Activated T-helper 17 cell treated with anti-CD3 and anti-CD28 coated beads, Interleukin-2, amount 50 U/mL, for 72 hours (primary cell): ENCODE results near the gene IL1RL1. TPM values are rescaled to one million over a fixed set of nuclear protein-coding genes. Genes with fewer than 3 reads are reported as not detected.

Experiments used
- ATAC-seq: fragments of 150-1000 bp; cut with Tn5 transposase; replicated peaks from 2 replicates; pipeline ENCODE4 v1.10.0; 2021; ENCODE audit warnings: mild to moderate bottlenecking, moderate library complexity
- H3K27ac Mint-ChIP-seq: one replicate; pipeline ENCODE4 v1.8.0; 2022; ENCODE audit warnings: mixed read lengths
- H3K27me3 Mint-ChIP-seq: one replicate; pipeline ENCODE4 v1.8.0; 2022; ENCODE audit warnings: mixed read lengths
- H3K36me3 Mint-ChIP-seq: one replicate; pipeline ENCODE4 v1.8.0; 2022; ENCODE audit warnings: low read depth, mild to moderate bottlenecking, mixed read lengths
- H3K4me1 Mint-ChIP-seq: one replicate; pipeline ENCODE4 v1.8.0; 2022; ENCODE audit warnings: mixed read lengths
- H3K4me3 Mint-ChIP-seq: one replicate; pipeline ENCODE4 v1.8.0; 2022; ENCODE audit warnings: mild to moderate bottlenecking, mixed read lengths
- H3K9me3 Mint-ChIP-seq: one replicate; pipeline ENCODE4 v1.8.0; 2022; ENCODE audit warnings: mixed read lengths
- total RNA-seq, 2 donors: library from RNA; stranded (reverse); gene quantifications; one replicate each; pipeline ENCODE4 v1.2.3, GENCODE V29; 2022

The IL1RL1 gene
- total RNA-seq, 2 donors from 2014 or later, result 0.24 to 0.79 TPM

DNA sequence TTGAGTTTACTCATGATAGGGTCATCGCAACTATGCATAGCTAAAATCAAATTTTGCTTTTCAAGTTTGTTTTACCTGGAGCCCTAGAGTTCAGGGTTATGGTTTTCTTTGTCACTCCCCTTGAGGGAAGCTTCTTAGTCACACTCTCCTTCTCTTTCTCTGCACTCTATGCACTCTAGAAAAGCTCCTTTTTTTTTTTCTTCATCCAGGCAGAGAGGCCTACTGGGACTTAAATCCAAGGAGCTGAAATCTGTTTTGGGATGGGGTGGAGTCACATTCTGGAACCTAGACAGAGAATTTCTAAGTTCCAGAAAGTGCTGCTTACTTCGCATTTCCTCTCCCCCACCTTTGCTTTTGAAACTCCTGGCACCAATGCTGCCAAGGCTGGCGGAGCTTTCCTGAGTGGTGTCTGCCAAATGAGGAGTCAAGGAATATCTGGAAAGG, 25.2 kb downstream of the IL1RL1 start:
- peak; percentile 69 for ATAC-seq
- H3K4me3 Mint-ChIP-seq, result no peak overlapping the region
- no peaks in the 10 kb centered on the region for H3K27me3 Mint-ChIP-seq
- no peaks in the 10 kb centered on the region for H3K36me3 Mint-ChIP-seq
- no peak overlapping the region for H3K27ac Mint-ChIP-seq
- H3K4me1 Mint-ChIP-seq, result no peaks in the 10 kb centered on the region
- H3K9me3 Mint-ChIP-seq, result no peaks in the 10 kb centered on the region

DNA sequence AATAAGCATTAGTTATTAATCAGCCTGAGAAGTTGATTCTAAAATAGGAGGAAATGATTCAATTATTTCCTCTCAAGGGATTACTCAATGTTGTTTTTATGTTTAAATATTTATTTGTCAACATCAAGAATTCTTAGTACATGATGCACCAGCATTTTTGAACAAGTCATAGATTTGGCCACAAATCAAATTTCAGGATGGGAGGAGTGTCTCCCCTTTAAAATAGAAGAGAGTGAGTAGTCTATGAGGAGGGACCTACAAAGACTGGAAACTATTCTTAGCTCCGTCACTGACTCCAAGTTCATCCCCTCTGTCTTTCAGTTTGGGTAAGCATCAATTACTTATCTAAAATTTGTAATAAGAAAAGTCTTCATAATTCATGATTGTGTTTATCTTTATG, 25.6 kb downstream of the IL1RL1 start:
- Mint-ChIP-seq H3K27ac (no peak overlapping the region), H3K4me3 (no peak overlapping the region), H3K9me3 (no peaks in the 10 kb centered on the region), H3K27me3 (no peaks in the 10 kb centered on the region), H3K36me3 (no peaks in the 10 kb centered on the region), H3K4me1 (no peaks in the 10 kb centered on the region)
- ATAC-seq, result peak; percentile 40

DNA sequence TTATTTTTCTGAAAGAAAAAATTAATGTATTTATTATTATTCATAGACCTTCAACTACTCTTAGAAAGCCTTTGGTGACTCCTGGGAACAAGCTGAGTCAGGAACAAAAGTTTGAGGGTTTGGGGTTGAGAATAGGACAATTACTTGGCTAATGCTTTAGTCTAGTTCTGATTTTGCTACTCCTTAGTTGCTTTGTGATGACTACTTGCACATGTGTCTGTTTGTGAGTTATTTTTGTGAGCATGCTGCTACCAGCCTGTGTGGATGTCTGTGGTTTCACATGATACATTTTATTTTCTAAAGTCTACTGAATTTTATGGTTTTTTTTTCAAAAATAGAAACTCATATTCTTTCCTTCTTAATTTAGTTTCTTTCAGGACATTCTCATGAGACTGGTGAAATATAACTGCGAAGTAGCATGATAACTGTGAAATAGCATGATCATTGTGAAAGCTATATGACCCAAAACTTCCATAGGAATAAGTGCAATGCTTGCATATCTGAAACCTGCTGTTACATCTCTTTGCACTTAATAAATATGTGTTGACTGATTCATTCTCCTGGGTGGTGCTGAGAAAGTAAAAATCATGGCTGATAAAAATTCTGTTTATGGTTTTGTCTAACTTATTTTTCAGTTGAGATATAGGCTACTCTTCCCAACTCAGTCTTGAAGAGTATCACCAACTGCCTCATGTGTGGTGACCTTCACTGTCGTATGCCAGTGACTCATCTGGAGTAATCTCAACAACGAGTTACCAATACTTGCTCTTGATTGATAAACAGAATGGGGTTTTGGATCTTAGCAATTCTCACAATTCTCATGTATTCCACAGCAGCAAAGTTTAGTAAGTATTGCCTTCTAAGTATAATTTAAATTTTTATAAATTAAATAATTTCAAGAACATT, 26.4 kb downstream of the IL1RL1 start:
- Mint-ChIP-seq H3K4me3 (no peak overlapping the region), H3K36me3 (no peaks in the 10 kb centered on the region)
- peak; percentile 84 for ATAC-seq

DNA sequence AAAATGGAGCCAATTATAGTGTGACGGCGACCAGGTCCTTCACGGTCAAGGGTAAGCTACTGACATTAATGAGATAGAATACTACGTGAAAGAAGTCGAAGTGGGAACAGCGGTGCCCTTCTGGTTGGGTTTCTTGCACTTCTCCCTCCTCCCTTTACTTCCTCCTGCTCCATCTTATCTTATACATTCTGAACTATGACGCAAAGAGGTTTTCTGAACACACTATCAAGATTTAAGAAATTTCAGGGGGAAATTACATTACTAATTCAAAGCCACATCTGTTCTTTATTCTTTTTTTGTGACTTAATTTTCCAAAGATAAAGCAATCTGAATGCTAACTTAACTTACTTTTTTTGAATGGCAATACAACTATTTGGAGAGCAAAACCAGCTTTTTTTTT, 29.4 kb downstream of the IL1RL1 start:
- no peaks in the 10 kb centered on the region for H3K9me3 Mint-ChIP-seq
- no peaks in the 10 kb centered on the region for H3K36me3 Mint-ChIP-seq
- no peak overlapping the region for H3K4me3 Mint-ChIP-seq
- no peak overlapping the region for H3K27ac Mint-ChIP-seq
- ATAC-seq, result no peak
- H3K4me1 Mint-ChIP-seq, result no peaks in the 10 kb centered on the region
- H3K27me3 Mint-ChIP-seq, result no peaks in the 10 kb centered on the region

More for the DNA sequence above, 26.4 kb downstream of the IL1RL1 start:
- Mint-ChIP-seq H3K9me3 (no peaks in the 10 kb centered on the region), H3K27ac (no peak overlapping the region), H3K4me1 (no peaks in the 10 kb centered on the region), H3K27me3 (no peaks in the 10 kb centered on the region)

DNA sequence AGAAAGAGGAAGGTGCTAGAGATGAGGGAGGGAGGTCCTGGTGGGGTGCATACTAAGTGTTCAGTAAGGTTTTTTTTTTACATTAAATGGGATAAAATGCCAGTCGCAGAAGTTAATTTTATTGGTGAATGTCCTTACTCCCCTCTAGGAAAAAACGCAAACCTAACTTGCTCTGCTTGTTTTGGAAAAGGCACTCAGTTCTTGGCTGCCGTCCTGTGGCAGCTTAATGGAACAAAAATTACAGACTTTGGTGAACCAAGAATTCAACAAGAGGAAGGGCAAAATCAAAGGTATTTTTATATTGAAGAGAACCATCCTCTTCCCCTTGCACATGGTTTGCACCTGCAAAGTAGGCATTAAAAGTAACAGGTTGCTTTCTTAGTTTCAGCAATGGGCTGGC, 31.5 kb downstream of the IL1RL1 start:
- H3K4me1 Mint-ChIP-seq, result no peaks in the 10 kb centered on the region
- H3K4me3 Mint-ChIP-seq, result no peak overlapping the region
- no peak for ATAC-seq
- H3K9me3 Mint-ChIP-seq, result no peaks in the 10 kb centered on the region
- no peak overlapping the region for H3K27ac Mint-ChIP-seq
- H3K36me3 Mint-ChIP-seq, result no peaks in the 10 kb centered on the region
- H3K27me3 Mint-ChIP-seq, result no peaks in the 10 kb centered on the region

DNA sequence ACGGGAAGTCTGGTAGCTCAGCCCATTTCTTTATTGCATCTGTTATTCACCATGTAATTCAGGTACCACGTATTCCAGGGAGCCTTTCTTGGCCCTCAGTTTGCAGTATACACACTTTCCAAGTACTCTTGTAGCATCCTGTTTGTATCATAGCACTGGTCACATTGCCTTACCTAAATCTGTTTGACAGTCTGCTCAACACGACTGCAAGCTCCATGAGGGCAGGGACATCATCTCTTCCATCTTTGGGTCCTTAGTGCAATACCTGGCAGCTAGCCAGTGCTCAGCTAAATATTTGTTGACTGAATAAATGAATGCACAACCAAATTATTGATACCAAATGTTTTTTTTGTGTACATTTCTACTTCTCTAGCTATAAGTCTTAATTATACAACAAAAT, 33.0 kb downstream of the IL1RL1 start:
- Mint-ChIP-seq H3K36me3 (no peaks in the 10 kb centered on the region), H3K27me3 (no peaks in the 10 kb centered on the region), H3K4me1 (no peaks in the 10 kb centered on the region), H3K27ac (no peak overlapping the region), H3K4me3 (no peak overlapping the region), H3K9me3 (no peaks in the 10 kb centered on the region)
- no peak for ATAC-seq

DNA sequence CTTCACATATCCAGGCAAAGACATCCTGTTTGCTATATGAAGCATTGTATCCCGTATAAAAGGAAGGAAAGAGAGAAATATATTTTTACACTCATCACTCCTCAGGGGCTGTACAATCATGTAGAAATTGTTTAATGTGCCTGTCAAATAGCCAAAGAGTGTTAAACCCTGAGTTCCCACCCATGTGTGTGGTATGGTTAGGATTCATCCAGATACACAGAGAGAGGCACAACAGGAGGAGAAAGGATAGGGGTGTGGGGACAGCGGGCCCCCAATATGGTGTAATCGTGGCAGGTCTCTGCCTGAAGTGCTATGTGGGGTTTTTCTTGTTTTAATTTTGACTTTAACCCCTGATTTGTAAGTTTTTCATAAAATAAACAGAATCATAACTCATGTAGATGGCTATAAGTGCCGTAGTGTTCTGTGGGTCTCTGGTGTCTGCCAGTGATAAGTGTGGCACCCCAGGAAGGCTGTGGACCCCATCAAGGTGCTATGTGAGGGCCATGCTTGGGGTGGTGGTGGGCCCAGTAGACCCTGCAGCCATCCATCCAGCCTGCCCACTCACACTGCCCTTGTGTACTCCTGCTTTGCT, 34.1 kb downstream of the IL1RL1 start:
- no peaks in the 10 kb centered on the region for H3K27me3 Mint-ChIP-seq
- H3K4me1 Mint-ChIP-seq, result no peaks in the 10 kb centered on the region
- no peak overlapping the region for H3K4me3 Mint-ChIP-seq
- no peak overlapping the region for H3K27ac Mint-ChIP-seq
- H3K36me3 Mint-ChIP-seq, result no peaks in the 10 kb centered on the region
- no peaks in the 10 kb centered on the region for H3K9me3 Mint-ChIP-seq
- no peak for ATAC-seq

DNA sequence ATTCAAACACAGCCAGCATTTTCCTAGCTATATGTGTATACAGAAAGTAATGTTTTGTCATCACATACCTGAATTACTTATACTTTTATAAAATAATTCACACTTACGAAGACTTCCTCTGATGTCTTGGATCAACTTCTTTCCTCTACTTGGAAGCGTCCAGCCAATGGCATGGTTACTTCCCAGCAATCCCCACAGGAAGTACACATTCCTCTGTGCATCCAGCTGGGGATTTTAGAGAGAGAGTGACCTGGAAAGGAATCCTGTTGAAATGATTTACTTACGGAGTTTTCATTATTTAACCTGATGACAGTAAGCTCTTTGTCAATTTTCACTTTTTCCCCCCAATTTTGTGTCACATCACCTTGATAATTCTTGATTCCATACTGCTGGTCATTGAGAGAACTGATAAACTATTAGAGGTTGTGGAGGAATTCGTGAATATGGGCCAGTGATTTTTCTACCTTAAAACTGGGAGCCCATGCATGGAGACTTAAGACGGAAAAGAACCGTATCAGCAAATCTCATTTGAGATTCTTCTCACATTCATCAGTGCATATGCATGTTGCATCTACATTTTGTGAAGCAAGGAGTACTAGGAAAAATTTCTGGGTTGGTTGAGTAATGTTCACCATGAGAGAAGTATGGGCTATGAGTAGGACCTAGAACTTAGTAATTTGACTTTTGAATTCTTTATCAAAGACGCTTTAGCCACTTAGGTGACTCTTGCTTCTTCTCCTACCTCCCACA, 35.2 kb downstream of the IL1RL1 start:
- no peak for ATAC-seq
- no peaks in the 10 kb centered on the region for H3K9me3 Mint-ChIP-seq
- no peaks in the 10 kb centered on the region for H3K4me1 Mint-ChIP-seq
- no peak overlapping the region for H3K27ac Mint-ChIP-seq
- H3K27me3 Mint-ChIP-seq, result no peaks in the 10 kb centered on the region
- no peaks in the 10 kb centered on the region for H3K36me3 Mint-ChIP-seq
- H3K4me3 Mint-ChIP-seq, result no peak overlapping the region

DNA sequence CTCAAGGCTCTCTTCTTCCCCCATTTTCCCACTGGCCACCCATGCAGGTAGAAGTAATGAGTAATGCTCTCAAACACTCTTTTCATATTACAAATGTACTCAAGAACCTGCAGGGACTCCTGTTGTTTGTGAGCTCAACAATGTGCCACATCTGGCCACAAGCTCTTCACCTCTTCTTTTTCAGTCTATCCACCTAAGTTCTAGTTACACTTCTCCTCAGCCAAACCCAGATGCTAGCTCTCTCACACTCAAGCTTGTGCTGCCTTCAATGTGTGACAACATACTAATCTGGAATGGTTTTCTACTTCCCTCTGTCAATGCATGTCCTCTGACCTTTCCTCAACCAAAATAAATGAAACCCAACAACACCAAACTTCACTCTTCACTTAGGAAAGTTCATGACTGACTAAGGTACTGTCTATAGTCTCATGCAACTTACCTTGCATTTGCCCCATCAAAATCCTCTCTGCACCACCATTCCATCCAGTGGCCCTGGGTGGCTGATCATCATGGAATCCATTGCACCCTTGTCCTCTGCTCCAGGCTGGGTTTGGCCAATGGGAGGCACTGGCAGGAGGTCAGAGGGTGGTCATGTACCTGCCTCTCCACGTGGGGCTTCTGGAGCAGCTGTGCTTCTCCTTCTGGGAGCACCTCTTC, 38.9 kb downstream of the IL1RL1 start:
- no peaks in the 10 kb centered on the region for H3K36me3 Mint-ChIP-seq
- H3K9me3 Mint-ChIP-seq, result no peaks in the 10 kb centered on the region
- H3K4me1 Mint-ChIP-seq, result no peaks in the 10 kb centered on the region
- no peak overlapping the region for H3K4me3 Mint-ChIP-seq
- no peaks in the 10 kb centered on the region for H3K27me3 Mint-ChIP-seq
- H3K27ac Mint-ChIP-seq, result no peak overlapping the region
- ATAC-seq, result peak; percentile 80

DNA sequence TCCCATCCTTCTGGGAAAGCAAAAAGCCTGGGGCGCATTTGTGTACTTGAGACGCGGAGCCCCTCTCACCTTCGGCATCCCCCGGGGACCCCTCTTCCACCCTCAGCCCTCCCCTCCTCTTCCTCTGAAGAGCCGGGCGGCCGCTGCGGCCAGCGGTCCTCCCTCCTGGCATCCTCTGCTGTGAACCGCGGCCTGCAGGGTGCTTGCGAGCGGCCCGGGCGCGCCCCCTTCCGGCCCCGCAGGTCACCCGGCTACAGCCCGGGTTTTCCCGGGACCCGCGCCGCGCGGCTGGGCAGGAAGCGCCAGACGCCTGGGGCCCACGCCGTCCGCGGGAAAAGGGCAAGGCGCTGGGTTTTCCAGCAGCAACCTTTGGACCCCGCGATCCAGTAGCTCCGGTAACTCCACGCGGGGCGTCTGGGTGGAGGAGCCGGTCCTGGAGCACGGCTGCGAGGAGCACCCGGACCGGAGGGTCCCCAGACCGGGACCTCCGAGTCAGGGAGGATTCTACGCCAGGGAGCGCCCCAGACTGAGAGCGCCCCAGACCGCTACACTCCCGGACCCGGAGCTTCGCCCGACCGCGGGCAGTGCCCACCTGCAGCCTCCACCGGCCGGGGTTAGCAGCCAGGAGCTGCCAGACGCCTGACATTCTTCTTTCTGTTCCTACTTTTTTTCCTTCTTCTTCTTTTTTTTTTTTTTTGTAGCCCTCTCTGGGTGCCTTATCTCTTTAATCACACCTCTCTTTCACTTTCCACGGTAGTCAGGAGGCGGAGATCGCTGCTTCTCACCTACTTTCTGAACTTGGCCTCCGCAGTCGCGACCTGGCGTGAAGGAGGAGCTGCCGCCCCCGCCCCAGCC, 44.4 kb downstream of the IL1RL1 start, which contains the start of gene IL18R1:
TSS of gene IL18R1 (plus strand) at position 271 of the 855 bp plus-strand sequence. CDS start 6,865 bp downstream, outside the sequence.
- H3K4me3 Mint-ChIP-seq, result peak within 1 kb of the TSS; percentile 96
- no peaks in the 10 kb centered on the region for H3K27me3 Mint-ChIP-seq

DNA sequence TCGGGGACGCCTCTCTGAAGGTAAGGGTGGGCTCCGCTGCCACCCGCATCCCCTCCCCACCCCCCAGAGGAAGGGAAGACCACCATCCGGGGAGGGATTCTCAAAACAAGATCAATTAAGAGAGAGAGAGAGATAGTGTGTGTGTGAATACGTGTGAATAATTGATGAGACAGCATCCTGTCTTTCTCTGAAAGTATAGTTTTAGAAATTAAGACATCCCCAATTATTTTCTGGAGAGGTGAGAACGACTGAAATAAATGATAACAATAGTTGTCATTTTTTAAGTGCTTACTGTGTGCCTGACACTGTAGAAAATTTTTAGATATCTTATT, 45.0 kb downstream of the IL1RL1 start:
- peak overlapping the region; percentile 93 for H3K27ac Mint-ChIP-seq
- peak overlapping the region; percentile 96 for H3K4me3 Mint-ChIP-seq
- H3K36me3 Mint-ChIP-seq, result peaks cover 31% of the 10 kb centered on the region
- no peaks in the 10 kb centered on the region for H3K9me3 Mint-ChIP-seq
- ATAC-seq, result peak; percentile 21
- H3K27me3 Mint-ChIP-seq, result no peaks in the 10 kb centered on the region
- H3K4me1 Mint-ChIP-seq, result peaks cover 28% of the 10 kb centered on the region

More for the DNA sequence above, 44.4 kb downstream of the IL1RL1 start, which contains the start of gene IL18R1:
- ATAC-seq, result peak; percentile 91
- Mint-ChIP-seq H3K4me1 (peaks cover 23% of the 10 kb centered on the region), H3K9me3 (no peaks in the 10 kb centered on the region), H3K36me3 (peaks cover 26% of the 10 kb centered on the region), H3K27ac (peak within 1 kb of the TSS; percentile 93)

DNA sequence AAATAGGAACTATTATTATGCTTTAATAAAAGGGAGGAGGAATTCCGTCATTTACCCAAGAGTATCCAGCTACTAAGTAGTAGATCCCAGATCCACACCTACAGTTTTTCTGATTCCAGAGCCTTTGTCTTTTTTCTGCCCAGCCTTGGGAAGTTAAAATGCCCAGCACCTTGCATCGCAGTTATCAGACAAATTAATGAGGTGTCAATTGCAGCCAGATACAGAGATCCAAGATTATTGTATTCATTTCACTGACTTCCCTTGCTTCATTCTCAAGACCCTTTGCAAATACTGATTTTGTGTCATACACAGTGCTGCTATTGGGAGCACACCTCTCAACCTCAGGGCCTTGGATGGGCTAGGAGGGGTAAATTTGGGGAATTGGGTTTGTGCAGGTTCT, 45.4 kb downstream of the IL1RL1 start:
- ATAC-seq, result no peak
- Mint-ChIP-seq H3K36me3 (peaks cover 35% of the 10 kb centered on the region), H3K27ac (peak overlapping the region; percentile 93), H3K9me3 (no peaks in the 10 kb centered on the region), H3K4me3 (peak overlapping the region; percentile 96), H3K27me3 (no peaks in the 10 kb centered on the region), H3K4me1 (peaks cover 29% of the 10 kb centered on the region)

DNA sequence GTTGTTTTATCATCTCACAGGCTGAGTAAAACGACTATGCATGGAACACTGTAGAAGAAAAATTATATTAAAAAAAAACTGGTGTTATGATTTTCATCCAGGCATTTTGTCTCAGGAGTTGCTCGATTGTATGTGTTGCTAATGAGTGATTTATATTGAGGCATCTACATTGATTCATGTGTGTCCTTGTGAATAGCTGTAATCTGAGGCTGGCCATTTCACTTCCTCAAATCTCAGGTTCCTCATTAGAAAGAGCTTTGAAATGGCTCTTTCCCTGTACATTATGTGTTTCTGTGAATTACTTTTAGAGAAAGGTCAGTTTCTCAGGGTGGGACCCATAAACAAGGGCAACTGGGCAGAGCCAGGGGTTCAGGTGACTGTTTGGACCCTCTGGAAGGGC, 46.6 kb downstream of the IL1RL1 start:
- no peaks in the 10 kb centered on the region for H3K27me3 Mint-ChIP-seq
- peak overlapping the region; percentile 96 for H3K4me3 Mint-ChIP-seq
- H3K9me3 Mint-ChIP-seq, result no peaks in the 10 kb centered on the region
- peaks cover 29% of the 10 kb centered on the region for H3K4me1 Mint-ChIP-seq
- ATAC-seq, result no peak
- H3K36me3 Mint-ChIP-seq, result peaks cover 47% of the 10 kb centered on the region
- peak overlapping the region; percentile 93 for H3K27ac Mint-ChIP-seq
